Ishikawa (cell line): ENCODE results near the gene WIPF2.

ENCODE experiments used
- CREB1 ChIP-seq: IDR thresholded peaks from 2 replicates; pipeline ENCODE4 v1.6.1; 2012; ENCODE audit warnings: low read depth
- RAD21 ChIP-seq: IDR thresholded peaks from 2 replicates; pipeline ENCODE4 v1.6.1; 2012; ENCODE audit warnings: low read depth

- TF ChIP-seq RAD21 (no peak), CREB1 (no peak)
These were observed 60.3 kb downstream of the WIPF2 start for GRCh38 chr17:40279402-40279801.
